Progenitor cell of endocrine pancreas (in vitro differentiated cells): ENCODE results near the gene CDKN2B-AS1. TPM values are rescaled to one million over a fixed set of nuclear protein-coding genes. Genes with fewer than 3 reads are reported as not detected.
A peak's percentile ranks its signal among the peaks of the same experiment; 100 is the strongest.

ENCODE experiments used
- DNase-seq: peaks from one replicate; pipeline ENCODE4 v3.0.0; 2021; ENCODE audit warnings: low spot score; ENCODE audit not compliant: unreplicated experiment
- H3K27ac Mint-ChIP-seq: 2 replicates; pipeline ENCODE4 v1.8.0; 2021; ENCODE audit warnings: mild to moderate bottlenecking, moderate library complexity, mixed read lengths
- H3K27me3 Mint-ChIP-seq: 2 replicates; pipeline ENCODE4 v1.8.0; 2021; ENCODE audit warnings: mixed read lengths
- H3K36me3 Mint-ChIP-seq: 2 replicates; pipeline ENCODE4 v1.8.0; 2022; ENCODE audit warnings: mixed read lengths; ENCODE audit not compliant: insufficient read depth
- H3K4me1 Mint-ChIP-seq: 2 replicates; pipeline ENCODE4 v1.8.0; 2021; ENCODE audit warnings: low read depth, mixed read lengths
- H3K4me3 Mint-ChIP-seq: 2 replicates; pipeline ENCODE4 v1.8.0; 2021; ENCODE audit warnings: low read depth, mild to moderate bottlenecking, moderate library complexity, mixed read lengths
- H3K9me3 Mint-ChIP-seq: 2 replicates; pipeline ENCODE4 v1.8.0; 2021; ENCODE audit warnings: low read depth, mixed read lengths
- CTCF ChIP-seq: fragments of 200-600 bp; sonication (generic); IDR thresholded peaks from one replicate; pipeline ENCODE4 v1.5.0; 2021; ENCODE audit warnings: antibody characterized with exemption, mild to moderate bottlenecking; ENCODE audit not compliant: unreplicated experiment
- total RNA-seq: library from RNA; stranded (reverse); gene quantifications from 2 replicates; pipeline ENCODE4 v1.2.1, GENCODE V29; 2021

Gene CDKN2B-AS1
- total RNA-seq, 1 donor from 2014 or later: not detected

- Mint-ChIP-seq H3K9me3 (peaks cover 5% of the 10 kb centered on the region), H3K27ac (peak overlapping the region; percentile 38), H3K4me3 (no peak overlapping the region), H3K36me3 (no peaks in the 10 kb centered on the region), H3K4me1 (peaks cover 29% of the 10 kb centered on the region), H3K27me3 (no peaks in the 10 kb centered on the region)
- DNase-seq: no peak
- TF ChIP-seq CTCF: no peak
Measured at GRCh38 chr9:22105005-22105722, 110.6 kb downstream of the CDKN2B-AS1 start.

GRCh38 chr9:22107202-22108045 is 112.8 kb downstream of the CDKN2B-AS1 start:
- DNase-seq: no peak
- no peaks in the 10 kb centered on the region for H3K27me3 Mint-ChIP-seq
- H3K4me3 Mint-ChIP-seq: no peak overlapping the region
- H3K9me3 Mint-ChIP-seq: peaks cover 5% of the 10 kb centered on the region
- H3K36me3 Mint-ChIP-seq: no peaks in the 10 kb centered on the region
- peak overlapping the region; percentile 1 for H3K27ac Mint-ChIP-seq
- peaks cover 30% of the 10 kb centered on the region for H3K4me1 Mint-ChIP-seq
- no peak for TF ChIP-seq CTCF

DNA sequence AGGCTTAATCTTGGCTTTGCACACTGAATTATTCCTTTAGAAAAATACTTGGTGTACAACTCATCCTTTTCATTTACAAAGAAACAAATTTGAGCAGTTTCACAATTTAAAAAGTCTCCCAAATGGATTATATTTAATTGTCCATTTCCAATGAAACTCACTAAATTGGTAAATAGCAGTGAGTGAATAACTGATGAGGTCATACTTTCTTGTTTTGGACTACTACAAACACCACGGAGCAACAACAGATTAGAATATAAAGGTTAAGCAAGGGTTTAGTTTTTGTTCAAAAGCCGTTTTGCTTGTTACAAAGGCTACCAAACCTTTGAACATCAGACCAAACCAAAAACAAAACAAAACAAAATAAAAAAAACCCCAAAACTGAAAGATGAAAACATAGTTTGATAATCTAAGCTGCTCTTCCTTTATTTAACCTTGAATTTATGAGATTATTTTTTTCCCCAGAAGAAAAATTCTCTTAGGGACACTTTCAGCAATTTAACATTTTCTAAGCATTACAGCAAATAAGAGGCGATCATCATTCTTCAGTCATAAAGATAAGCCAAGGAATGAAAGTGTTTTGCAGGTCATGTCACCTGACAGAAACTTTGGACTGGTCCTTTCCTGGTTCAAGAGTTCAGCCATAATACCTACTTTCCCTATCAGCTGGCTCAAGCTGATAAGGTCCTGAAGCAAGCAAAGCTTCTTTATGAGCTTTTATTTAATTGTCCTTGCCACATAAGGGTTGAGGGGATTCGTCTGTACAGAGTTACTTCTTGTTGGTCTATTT is 114.2 kb downstream of the CDKN2B-AS1 start:
- no peaks in the 10 kb centered on the region for H3K27me3 Mint-ChIP-seq
- TF ChIP-seq CTCF: no peak
- peaks cover 39% of the 10 kb centered on the region for H3K4me1 Mint-ChIP-seq
- H3K36me3 Mint-ChIP-seq: no peaks in the 10 kb centered on the region
- peak overlapping the region; percentile 89 for H3K27ac Mint-ChIP-seq
- H3K4me3 Mint-ChIP-seq: no peak overlapping the region
- no peak for DNase-seq
- H3K9me3 Mint-ChIP-seq: peaks cover 5% of the 10 kb centered on the region

- peaks cover 3% of the 10 kb centered on the region for H3K27me3 Mint-ChIP-seq
- no peak overlapping the region for H3K27ac Mint-ChIP-seq
- H3K4me3 Mint-ChIP-seq: no peak overlapping the region
- H3K36me3 Mint-ChIP-seq: no peaks in the 10 kb centered on the region
- TF ChIP-seq CTCF: no peak
- DNase-seq: no peak
- H3K4me1 Mint-ChIP-seq: peaks cover 34% of the 10 kb centered on the region
- H3K9me3 Mint-ChIP-seq: peaks cover 9% of the 10 kb centered on the region
Measured at GRCh38 chr9:22111176-22111953, 116.8 kb downstream of the CDKN2B-AS1 start.
